AG04450 (cell line): ENCODE results near the gene SDK1. TPM values are rescaled to one million over a fixed set of nuclear protein-coding genes. Genes with fewer than 3 reads are reported as not detected.

Experiments
- CTCF ChIA-PET: fragments of 300-600, 350-600 bp; formaldehyde crosslinking; extraction: SDS; loops from one replicate; lab custom pipeline; 2022; ENCODE audit warnings: antibody characterized with exemption, inconsistent platforms; lab: Charles Lee
- POLR2A ChIA-PET: fragments of 350-600 bp; formaldehyde crosslinking; extraction: SDS; loops from one replicate; lab custom pipeline; 2021; ENCODE audit warnings: antibody characterized with exemption, inconsistent platforms; lab: Yijun Ruan, JAX
- DNase-seq: peaks from one replicate; pipeline ENCODE4 v3.0.0-alpha.2; 2011; ENCODE audit warnings: low read depth, low spot score
- H3K27ac ChIP-seq: one replicate; pipeline ENCODE4 v1.5.1; 2012; ENCODE audit warnings: low read depth, low read length, control low read depth
- H3K27me3 ChIP-seq: one replicate; pipeline ENCODE4 v1.6.0; 2012; ENCODE audit warnings: low read length; ENCODE audit not compliant: control insufficient read depth, insufficient read depth
- H3K4me3 ChIP-seq: 2 replicates; pipeline ENCODE4 v1.5.1; 2011; ENCODE audit warnings: mild to moderate bottlenecking, low read depth, low read length, control low read depth
- H3K9me3 ChIP-seq: 2 replicates; pipeline ENCODE4 v1.5.1; 2012; ENCODE audit warnings: low read length; ENCODE audit not compliant: control insufficient read depth, insufficient read depth
- polyA plus RNA-seq: library from polyadenylated mRNA; depleted of rRNA; stranded (reverse); fragments of >200 nt; gene quantifications from 2 replicates; pipeline ENCODE4 v1.2.3, GENCODE V29; 2011
- TF ChIP-seq, protein P1 (sequence below): IDR thresholded peaks from 2 replicates; pipeline ENCODE4 v1.5.1; 2011; ENCODE audit warnings: low read depth, low read length, control low read depth, inconsistent platforms

SDK1 gene
- polyA plus RNA-seq, 1 experiment: 2.2 TPM

DNA sequence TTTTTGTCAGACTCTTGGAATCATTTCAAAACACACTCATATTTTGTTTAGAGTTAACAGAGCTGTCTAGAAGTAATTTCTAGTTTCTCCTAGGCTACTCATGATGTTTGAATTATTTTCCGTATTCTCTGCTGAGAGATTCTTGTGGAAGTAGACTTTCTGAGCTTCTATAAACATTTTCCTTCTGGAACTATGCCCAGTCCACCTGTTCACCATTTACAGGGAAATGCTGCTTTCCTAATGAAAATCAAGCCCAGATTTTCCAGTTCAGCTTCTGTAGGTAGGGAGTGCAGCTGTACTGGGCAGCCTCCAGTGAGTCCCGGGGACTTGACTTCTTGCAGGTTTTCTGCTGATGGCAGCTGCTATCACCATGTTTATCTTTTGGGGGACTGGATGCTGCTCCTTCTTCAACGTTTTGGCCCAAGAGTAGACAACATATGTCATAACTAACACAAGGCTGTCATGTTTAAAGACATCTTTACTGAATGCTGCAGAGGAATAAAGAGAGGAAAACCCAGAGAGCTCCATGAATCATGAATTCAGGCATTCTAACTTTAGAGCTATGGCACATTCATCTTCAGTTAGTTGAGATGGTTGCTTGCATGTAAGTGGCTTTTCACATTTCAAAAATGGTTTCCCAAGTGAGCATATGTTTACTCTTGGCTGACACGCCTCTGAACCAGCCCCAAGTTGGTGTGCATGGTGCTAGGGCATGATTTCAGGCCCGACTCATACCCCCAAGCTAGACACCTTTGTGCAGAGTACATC, 85.6 kb downstream of the SDK1 start:
- DNase-seq: no peak
- Histone ChIP-seq H3K27me3 (no peaks in the 10 kb centered on the region), H3K4me3 (no peak overlapping the region), H3K27ac (no peak overlapping the region), H3K9me3 (no peaks in the 10 kb centered on the region)
- TF ChIP-seq, protein P1, sequence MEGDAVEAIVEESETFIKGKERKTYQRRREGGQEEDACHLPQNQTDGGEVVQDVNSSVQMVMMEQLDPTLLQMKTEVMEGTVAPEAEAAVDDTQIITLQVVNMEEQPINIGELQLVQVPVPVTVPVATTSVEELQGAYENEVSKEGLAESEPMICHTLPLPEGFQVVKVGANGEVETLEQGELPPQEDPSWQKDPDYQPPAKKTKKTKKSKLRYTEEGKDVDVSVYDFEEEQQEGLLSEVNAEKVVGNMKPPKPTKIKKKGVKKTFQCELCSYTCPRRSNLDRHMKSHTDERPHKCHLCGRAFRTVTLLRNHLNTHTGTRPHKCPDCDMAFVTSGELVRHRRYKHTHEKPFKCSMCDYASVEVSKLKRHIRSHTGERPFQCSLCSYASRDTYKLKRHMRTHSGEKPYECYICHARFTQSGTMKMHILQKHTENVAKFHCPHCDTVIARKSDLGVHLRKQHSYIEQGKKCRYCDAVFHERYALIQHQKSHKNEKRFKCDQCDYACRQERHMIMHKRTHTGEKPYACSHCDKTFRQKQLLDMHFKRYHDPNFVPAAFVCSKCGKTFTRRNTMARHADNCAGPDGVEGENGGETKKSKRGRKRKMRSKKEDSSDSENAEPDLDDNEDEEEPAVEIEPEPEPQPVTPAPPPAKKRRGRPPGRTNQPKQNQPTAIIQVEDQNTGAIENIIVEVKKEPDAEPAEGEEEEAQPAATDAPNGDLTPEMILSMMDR: no peak
- POLR2A ChIA-PET: no interaction called here
- CTCF ChIA-PET: no interaction called here

DNA sequence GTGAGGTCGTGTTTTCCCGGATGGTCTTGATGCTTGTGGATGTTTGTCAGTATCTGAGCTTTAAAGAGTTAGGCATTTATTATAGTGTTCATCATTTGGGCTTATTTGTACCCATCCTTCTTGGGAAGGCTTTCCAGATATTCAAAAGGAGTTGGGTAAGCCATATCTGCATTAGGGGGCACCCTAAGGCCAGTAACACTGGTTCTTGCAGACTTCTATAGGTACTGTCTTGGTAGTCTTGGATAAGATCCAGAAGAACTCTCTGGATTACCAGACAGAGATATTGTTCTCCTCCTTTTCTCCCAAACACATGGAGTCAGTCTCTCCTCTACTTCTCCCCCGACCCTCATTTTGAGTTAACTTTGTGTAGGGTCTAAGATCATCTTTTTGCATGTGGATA, 92.8 kb downstream of the SDK1 start:
- TF ChIP-seq, protein P1: no peak
- H3K9me3 ChIP-seq: no peaks in the 10 kb centered on the region
- no peak overlapping the region for H3K27ac ChIP-seq
- H3K4me3 ChIP-seq: no peak overlapping the region
- no peak for DNase-seq
- ChIA-PET POLR2A (no interaction called here), CTCF (no interaction called here)
- no peaks in the 10 kb centered on the region for H3K27me3 ChIP-seq

DNA sequence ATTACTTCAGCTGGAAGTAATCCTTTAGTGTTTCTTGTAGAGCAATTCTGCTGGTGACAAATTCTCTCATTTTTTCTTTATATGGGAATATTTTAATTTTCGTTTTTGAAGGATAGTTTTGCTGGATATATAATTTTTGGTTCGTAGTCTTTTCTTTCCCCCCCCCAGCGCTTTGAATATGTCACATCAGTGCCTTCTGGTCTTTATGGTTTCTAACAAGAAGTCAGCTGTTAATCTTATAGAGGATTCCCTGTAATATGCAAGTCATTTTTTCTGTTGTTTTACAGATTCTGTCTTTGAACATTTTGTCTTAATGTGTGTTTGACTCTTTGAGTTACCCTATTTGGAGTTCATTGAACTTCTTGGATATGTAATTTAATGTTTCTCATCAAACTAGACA, 96.3 kb downstream of the SDK1 start:
- ChIA-PET POLR2A (no interaction called here), CTCF (no interaction called here)

DNA sequence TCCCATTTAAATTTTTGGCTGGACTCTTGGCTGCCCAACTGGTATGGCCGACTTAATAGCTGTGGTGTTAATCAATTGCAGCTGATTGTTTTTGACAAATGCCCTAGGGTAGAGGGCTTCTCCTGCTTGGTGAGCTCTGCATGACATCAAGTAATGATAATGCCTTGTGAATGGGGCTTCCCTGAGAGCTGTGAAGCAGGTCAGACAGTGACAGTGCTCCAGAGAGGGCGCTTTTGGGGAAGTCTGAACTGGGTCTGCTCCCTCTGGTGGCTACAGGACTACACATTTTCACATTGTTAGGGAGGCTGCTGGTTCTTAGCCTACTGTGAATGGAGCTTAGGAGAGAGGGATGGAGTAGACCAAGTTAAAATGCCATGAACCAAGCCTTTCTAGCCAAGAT, 98.8 kb downstream of the SDK1 start:
- POLR2A ChIA-PET: no interaction called here
- no peaks in the 10 kb centered on the region for H3K9me3 ChIP-seq
- no peak overlapping the region for H3K27ac ChIP-seq
- no peak for DNase-seq
- TF ChIP-seq, protein P1: peak; percentile 29; the same call in 1 of the 2 replicates
- CTCF ChIA-PET: interaction anchor here (1.1 to 1.5 kb wide), 2 partner anchors 20 to 535 kb away, joined by 3 to 6 read pairs; no protein-coding TSS in a partner anchor
- H3K27me3 ChIP-seq: no peaks in the 10 kb centered on the region
- no peak overlapping the region for H3K4me3 ChIP-seq

More for the DNA sequence above, 96.3 kb downstream of the SDK1 start:
- no peaks in the 10 kb centered on the region for H3K27me3 ChIP-seq
- H3K9me3 ChIP-seq: no peaks in the 10 kb centered on the region
- H3K4me3 ChIP-seq: no peak overlapping the region
- no peak for DNase-seq
- H3K27ac ChIP-seq: no peak overlapping the region
- TF ChIP-seq, protein P1: no peak

DNA sequence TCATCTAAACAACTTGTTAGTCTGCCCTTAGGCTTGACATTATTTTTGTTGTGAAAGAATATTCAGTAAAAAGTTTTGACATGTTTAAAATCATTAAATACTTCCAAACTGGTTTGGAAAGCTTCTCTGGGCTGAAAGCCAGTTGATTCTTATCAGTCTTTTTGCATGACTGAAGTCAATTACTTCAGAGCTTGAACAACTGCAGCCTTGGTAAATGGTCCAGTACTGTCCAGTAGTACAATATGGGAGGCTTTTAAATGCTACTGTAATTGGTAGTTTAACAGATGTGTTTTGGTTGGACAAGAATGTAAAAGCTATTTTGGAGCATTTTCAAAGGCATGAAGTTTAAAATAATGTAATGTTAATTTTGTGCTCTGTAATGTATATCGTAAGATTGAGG, 103.4 kb downstream of the SDK1 start:
- POLR2A ChIA-PET: no interaction called here
- Histone ChIP-seq H3K9me3 (no peaks in the 10 kb centered on the region), H3K27ac (no peak overlapping the region), H3K27me3 (no peaks in the 10 kb centered on the region), H3K4me3 (no peak overlapping the region)
- DNase-seq: no peak
- CTCF ChIA-PET: no interaction called here
- TF ChIP-seq, protein P1: no peak
